B cell (primary cell): ENCODE measurements around the gene FAM234A.

Experiments
- CTCF ChIP-seq: fragments of 200-600 bp; IDR thresholded peaks from one replicate; pipeline ENCODE4 v1.8.0; 2022; ENCODE audit warnings: antibody characterized with exemption, mild to moderate bottlenecking
- EZH2 ChIP-seq: IDR thresholded peaks from 2 replicates; pipeline ENCODE4 v1.6.1; 2012; ENCODE audit warnings: borderline replicate concordance, low read depth, mild to moderate bottlenecking, moderate library complexity, low read length; ENCODE audit not compliant: insufficient read depth, poor library complexity, severe bottlenecking

- TF ChIP-seq CTCF (no peak), EZH2 (no peak)
These were observed 10.5 kb downstream of the FAM234A start for GRCh38 chr16:245105-245504.
